Measurements from ENCODE around the gene TXK. TPM values are rescaled to one million over a fixed set of nuclear protein-coding genes. Genes with fewer than 3 reads are reported as not detected.

Gene TXK
- total RNA-seq, 4 donors from 2014 or later: 1.6 to 6.8 (median 3.3) TPM

DNA sequence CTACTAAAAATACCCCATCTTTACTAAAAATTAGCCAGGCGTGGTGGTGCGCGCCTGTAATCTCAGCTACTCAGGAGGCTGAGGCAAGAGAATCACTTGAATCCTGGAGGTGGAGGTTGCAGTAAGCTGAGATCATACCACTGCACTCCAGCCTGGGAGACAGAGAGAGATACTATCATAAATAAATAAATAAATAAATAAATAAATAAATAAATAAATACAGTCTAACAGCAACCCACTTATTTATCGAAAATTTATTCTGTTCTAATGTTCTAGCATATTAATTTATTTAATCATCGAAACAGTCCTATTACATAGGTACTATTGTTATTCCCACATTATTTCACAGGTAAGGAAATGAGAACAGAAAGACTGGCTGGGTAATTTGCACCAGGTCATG, 18.2 kb upstream of the TXK start:
- 95% methylated on average over 5 of the region's 5 CpGs for WGBS
- peaks cover 14% of the 10 kb centered on the region for H3K36me3 ChIP-seq
- no peak for TF ChIP-seq EP300 (IDR thresholded peaks at IDR 0.05)
- TF ChIP-seq POLR2A (IDR thresholded peaks at IDR 0.05): no peak
- TF ChIP-seq, protein P1, sequence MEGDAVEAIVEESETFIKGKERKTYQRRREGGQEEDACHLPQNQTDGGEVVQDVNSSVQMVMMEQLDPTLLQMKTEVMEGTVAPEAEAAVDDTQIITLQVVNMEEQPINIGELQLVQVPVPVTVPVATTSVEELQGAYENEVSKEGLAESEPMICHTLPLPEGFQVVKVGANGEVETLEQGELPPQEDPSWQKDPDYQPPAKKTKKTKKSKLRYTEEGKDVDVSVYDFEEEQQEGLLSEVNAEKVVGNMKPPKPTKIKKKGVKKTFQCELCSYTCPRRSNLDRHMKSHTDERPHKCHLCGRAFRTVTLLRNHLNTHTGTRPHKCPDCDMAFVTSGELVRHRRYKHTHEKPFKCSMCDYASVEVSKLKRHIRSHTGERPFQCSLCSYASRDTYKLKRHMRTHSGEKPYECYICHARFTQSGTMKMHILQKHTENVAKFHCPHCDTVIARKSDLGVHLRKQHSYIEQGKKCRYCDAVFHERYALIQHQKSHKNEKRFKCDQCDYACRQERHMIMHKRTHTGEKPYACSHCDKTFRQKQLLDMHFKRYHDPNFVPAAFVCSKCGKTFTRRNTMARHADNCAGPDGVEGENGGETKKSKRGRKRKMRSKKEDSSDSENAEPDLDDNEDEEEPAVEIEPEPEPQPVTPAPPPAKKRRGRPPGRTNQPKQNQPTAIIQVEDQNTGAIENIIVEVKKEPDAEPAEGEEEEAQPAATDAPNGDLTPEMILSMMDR (IDR thresholded peaks at IDR 0.05): no peak
- TF ChIP-seq POLR2AphosphoS5 (IDR thresholded peaks at IDR 0.05): no peak

DNA sequence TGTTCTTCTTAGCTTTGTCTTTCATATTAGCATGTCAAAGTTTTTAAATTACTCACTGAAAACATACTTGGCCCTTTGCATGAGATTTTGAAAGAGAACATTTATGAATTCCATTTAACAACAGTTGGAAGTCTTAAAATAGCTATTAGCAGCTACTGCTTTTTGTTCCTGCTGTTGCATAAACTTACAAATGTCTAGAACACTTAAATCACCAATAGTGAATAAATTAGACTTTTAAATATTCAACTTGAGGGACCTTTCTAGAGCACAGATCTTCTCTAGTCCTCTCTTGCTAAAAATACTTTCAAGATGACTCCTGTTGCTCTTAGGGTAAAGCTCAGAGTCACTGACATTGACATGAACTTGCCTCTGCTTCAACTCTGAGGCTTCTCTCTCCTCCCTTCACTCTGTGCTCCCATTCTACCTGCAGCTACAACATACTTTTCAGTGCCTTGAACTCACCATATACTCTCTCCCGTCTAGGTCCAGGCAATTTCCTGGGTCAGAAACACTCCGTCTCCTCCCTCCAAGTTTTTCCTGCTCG, 15.8 kb upstream of the TXK start:
- no peak for DNase-seq (ENCODE audit: low spot score in 2 of 2)
- WGBS: 87% methylated on average over 3 of the region's 3 CpGs

More for the DNA sequence above, 18.2 kb upstream of the TXK start:
- H3K9me3 ChIP-seq: peaks cover 3% of the 10 kb centered on the region
- H3K27ac ChIP-seq: no peak overlapping the region
- H3K4me3 ChIP-seq: no peak overlapping the region
- H3K4me1 ChIP-seq: no peaks in the 10 kb centered on the region
- no peak for DNase-seq (ENCODE audit: low spot score in 2 of 2)
- no peaks in the 10 kb centered on the region for H3K27me3 ChIP-seq

DNA sequence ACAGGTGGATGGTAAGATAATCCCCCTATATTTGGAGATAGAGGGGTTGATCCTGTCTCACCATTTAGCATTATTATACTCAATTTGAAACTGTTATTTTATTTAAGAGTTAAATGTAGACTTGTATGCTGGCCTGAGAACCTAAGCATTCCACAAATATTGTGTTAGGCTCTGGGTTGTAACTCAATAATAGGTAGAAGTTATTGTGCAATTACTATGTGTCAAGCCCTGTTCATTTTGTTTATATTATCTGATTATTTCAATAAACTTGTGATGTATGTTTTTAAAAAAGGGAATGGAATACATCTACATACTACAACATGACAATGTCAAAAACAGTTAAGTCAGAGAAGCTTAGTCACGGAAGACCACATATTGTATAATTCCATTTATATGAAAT, 13.6 kb upstream of the TXK start:
- no peaks in the 10 kb centered on the region for H3K4me1 ChIP-seq
- 96% methylated on average over 1 of the region's 1 CpG for WGBS
- no peaks in the 10 kb centered on the region for H3K9me3 ChIP-seq
- no peak for DNase-seq (ENCODE audit: low spot score in 2 of 2)
- H3K4me3 ChIP-seq: no peak overlapping the region
- no peak for TF ChIP-seq POLR2A (IDR thresholded peaks at IDR 0.05)
- TF ChIP-seq POLR2AphosphoS5 (IDR thresholded peaks at IDR 0.05): no peak
- no peak for TF ChIP-seq EP300 (IDR thresholded peaks at IDR 0.05)
- no peaks in the 10 kb centered on the region for H3K27me3 ChIP-seq
- no peak overlapping the region for H3K27ac ChIP-seq
- H3K36me3 ChIP-seq: peaks cover 9% of the 10 kb centered on the region

More for the DNA sequence above, 15.8 kb upstream of the TXK start:
- peaks cover 3% of the 10 kb centered on the region for H3K9me3 ChIP-seq
- H3K4me1 ChIP-seq: no peaks in the 10 kb centered on the region
- TF ChIP-seq POLR2A (IDR thresholded peaks at IDR 0.05): no peak
- TF ChIP-seq EP300 (IDR thresholded peaks at IDR 0.05): no peak
- no peak for TF ChIP-seq POLR2AphosphoS5 (IDR thresholded peaks at IDR 0.05)
- TF ChIP-seq, protein P1 (IDR thresholded peaks at IDR 0.05): no peak
- no peak overlapping the region for H3K27ac ChIP-seq
- peaks cover 8% of the 10 kb centered on the region for H3K36me3 ChIP-seq
- H3K4me3 ChIP-seq: no peak overlapping the region
- H3K27me3 ChIP-seq: no peaks in the 10 kb centered on the region

DNA sequence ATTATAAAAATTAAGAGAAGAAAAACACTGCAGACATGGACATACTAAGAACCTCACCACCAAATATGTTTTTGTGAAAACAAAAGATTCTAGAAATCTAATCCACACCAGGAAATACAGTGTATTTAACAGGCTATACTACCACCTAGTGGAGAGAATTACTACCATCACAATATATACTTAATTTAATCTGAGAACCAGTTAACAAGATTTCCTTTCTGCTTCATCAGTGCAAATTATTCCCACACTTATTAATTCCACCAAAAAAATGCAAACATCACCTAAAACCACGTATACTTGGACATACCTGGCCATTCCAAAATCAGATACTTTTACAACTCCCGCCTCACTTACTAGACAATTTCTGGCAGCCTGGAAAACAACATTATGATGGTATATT, 7.0 kb upstream of the TXK start:
- WGBS: 52% methylated on average over 2 of the region's 2 CpGs
- TF ChIP-seq, protein P1 (IDR thresholded peaks at IDR 0.05): peak; percentile 15 to 31
- TF ChIP-seq EP300 (IDR thresholded peaks at IDR 0.05) (no peak), POLR2AphosphoS5 (IDR thresholded peaks at IDR 0.05) (no peak)
- peaks cover 18% of the 10 kb centered on the region for H3K36me3 ChIP-seq
- H3K9me3 ChIP-seq: no peaks in the 10 kb centered on the region
- H3K27ac ChIP-seq: no peak overlapping the region
- no peak overlapping the region for H3K4me3 ChIP-seq
- DNase-seq (ENCODE audit: low spot score in 2 of 2): no peak
- no peaks in the 10 kb centered on the region for H3K27me3 ChIP-seq
- no peaks in the 10 kb centered on the region for H3K4me1 ChIP-seq

DNA sequence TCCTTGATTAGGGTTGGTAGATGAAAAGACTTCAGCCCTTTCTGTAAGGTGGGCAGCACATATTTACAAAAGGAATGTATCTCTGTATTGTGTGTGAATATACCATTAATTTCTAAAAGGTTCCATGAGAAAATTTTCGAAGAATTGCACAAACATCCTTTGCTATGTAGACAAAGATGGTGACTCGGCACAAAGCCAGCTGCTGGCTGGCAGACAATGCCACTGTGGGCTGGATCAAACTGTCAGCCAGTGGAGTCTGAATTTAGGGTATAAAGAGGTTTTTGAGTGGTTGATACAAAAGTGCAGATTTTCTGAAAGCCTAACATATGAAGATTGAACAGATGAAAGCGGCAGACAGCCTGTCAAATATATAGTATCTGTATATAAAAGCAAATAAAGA, 5.6 kb upstream of the TXK start:
- Histone ChIP-seq H3K4me3 (no peak overlapping the region), H3K36me3 (peaks cover 22% of the 10 kb centered on the region), H3K27me3 (no peaks in the 10 kb centered on the region), H3K4me1 (no peaks in the 10 kb centered on the region), H3K9me3 (no peaks in the 10 kb centered on the region), H3K27ac (no peak overlapping the region)
- DNase-seq (ENCODE audit: low spot score in 2 of 2): no peak
- 57% methylated on average over 3 of the region's 3 CpGs for WGBS
- TF ChIP-seq POLR2A (IDR thresholded peaks at IDR 0.05) (no peak), EP300 (IDR thresholded peaks at IDR 0.05) (no peak), POLR2AphosphoS5 (IDR thresholded peaks at IDR 0.05) (no peak)
- TF ChIP-seq, protein P1 (IDR thresholded peaks at IDR 0.05): no peak

DNA sequence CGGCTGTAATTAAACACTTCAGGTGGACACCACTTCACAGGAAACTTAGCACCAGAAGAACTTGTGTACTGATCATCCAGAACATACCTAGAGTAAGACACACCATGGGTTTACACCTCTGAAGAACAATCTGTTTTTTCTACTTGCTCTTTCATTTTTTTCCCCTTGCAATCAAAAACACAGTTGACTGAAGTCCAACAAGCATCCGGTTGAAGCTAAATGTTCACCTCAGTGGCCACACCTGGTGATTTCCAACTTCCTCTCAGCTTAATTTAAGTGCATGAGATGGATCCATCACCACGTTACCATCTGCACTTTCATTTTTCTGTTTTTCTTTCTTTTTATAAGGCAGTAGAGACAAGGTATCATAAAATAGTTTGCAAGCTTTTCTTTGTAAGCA, 4.9 kb upstream of the TXK start:
- no peak overlapping the region for H3K4me3 ChIP-seq
- DNase-seq (ENCODE audit: low spot score in 2 of 2): no peak
- 70% methylated on average over 3 of the region's 3 CpGs for WGBS
- no peaks in the 10 kb centered on the region for H3K9me3 ChIP-seq
- peaks cover 21% of the 10 kb centered on the region for H3K36me3 ChIP-seq
- TF ChIP-seq POLR2AphosphoS5 (IDR thresholded peaks at IDR 0.05) (no peak), EP300 (IDR thresholded peaks at IDR 0.05) (no peak)
- no peaks in the 10 kb centered on the region for H3K4me1 ChIP-seq
- H3K27ac ChIP-seq: no peak overlapping the region
- no peaks in the 10 kb centered on the region for H3K27me3 ChIP-seq

All from suprapubic skin (tissue), 4 donors.